ENCODE data around the gene PRELID1.
"Not testable (repeated sequence)": the region's sequence is repeated elsewhere in the genome, so short reads cannot be mapped to it uniquely, and the experiment has no call there.

PRELID1 gene

DNA sequence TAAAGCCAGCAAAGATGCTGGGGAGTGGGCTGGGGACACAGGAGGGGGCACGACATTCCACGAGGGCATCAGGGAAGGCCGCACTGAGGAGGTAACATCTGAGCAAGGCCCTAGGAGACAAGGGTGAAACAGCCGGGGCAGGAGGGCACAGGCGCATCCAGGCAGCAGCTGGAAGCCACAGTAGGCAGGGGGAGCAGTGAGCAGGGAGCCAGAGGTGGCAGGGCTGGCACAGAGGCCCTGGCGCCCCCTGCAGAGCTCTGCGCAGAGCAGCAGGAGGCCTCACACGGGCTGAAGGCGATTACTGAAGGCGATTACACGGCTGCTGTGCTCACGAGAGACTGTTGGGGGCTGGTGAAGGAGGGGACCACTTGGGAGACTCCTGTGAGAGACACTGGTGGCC is 32.5 kb downstream of the PRELID1 start:
- no peak for DNase-seq (ENCODE audit: low read depth)

DNA sequence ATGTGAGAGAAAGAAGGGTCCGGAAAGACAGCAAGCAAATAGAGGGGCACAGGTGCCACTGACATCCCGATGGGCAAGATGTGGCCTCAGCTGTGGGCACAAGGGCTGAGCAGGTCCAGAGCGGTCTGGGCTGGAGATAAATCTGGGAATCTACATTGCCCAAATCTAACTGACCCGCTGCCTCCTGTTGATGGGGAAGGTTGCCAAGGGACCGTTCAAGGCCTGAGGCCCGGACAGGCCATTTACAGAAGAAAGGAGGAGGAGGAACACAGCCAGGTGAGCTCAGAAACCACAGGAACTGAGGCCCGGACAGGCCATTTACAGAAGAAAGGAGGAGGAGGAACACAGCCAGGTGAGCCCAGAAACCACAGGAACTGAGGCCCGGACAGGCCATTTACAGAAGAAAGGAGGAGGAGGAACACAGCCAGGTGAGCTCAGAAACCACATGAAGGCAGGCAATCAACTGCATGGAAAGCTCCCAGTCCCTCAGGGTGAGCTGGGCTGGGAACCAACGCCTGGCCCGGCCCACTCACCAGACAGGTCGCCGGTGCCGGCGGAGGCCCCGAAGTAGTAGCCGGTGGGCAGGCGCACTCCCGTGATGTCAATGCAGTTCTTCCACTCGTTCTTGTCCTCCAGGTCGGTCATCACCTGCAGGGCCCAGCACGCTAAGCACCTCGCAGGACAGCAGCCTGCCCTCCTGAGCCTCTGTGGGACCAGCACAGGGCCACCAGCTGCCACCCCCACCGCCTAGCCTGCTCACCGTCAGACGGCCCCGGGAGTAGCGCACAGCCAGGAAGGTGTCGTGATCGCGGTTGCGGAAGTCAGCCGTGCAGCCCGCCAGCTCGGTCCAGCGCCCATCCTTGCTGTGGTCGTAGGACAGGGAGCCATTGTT is 33.2 kb downstream of the PRELID1 start:
- no peak for DNase-seq (ENCODE audit: low read depth)

GRCh38 chr5:177338251-177339106 is 34.9 kb downstream of the PRELID1 start:
- no peak for DNase-seq (ENCODE audit: low read depth)

GRCh38 chr5:177339107-177339638 is 35.6 kb downstream of the PRELID1 start:
- DNase-seq (ENCODE audit: low read depth), result no peak

- not testable (repeated sequence) for DNase-seq (ENCODE audit: low read depth)
Measured at GRCh38 chr5:177343000-177343399, 39.4 kb downstream of the PRELID1 start.

DNA sequence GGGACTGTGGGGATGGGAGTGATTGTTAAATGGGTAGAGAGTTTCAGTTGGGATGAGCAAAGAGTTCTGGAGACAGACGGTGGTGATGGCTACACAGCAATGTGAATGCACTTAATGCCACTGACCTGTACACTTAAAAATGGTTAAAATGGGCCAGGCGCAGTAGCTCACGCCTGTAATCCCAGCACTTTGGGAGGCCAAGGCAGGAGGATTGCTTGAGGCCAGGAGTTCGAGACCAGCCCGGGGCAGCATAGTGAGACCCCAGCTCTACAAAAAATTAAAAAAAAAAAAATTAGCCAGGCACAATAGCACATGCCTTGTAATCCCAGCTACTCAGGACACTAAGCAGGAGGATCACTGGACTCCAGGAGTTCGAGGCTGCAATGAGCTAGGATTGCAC is 40.2 kb downstream of the PRELID1 start:
- no peak for DNase-seq (ENCODE audit: low read depth)

DNA sequence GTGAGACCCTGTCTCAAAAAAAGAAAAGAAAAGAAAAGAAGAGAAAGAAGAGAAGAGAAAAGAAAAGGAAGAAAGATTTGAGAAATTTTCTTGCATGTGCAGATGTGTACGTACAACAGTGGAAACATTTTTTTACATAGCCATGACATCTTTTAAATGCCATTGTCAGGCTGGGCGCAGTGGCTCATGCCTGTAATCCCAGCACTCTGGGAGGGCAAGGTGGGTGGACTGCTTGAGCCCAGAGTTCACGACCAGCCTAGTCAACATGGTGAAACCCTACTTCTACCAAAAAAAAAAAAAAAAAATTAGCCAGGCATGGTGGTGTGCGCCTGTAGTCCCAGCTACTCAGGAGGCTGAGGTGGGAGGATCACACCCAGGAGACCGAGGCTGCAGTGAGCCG is 41.3 kb downstream of the PRELID1 start:
- no peak for DNase-seq (ENCODE audit: low read depth)

DNA sequence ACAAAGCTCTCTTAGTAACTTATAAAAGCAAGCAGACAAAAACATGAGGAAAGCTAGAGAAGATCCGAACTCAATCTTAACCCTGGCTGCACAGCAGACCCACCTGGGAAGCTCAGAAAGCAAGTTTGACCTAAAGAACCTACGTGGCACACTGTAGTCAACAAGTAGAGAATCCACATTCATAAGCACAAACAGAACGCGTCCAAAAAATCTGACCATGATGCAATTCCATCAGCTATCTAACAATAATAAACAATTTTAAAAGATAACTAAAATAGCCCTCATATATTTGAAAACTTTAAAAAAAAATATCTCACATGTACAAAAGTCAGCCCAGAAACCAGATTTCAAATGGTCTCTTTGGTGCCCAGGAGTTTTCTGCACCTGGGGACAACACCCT is 43.2 kb downstream of the PRELID1 start:
- no peak for DNase-seq (ENCODE audit: low read depth)

- DNase-seq (ENCODE audit: low read depth), result no peak
Measured at GRCh38 chr5:177347699-177348098, 44.1 kb downstream of the PRELID1 start.

DNA sequence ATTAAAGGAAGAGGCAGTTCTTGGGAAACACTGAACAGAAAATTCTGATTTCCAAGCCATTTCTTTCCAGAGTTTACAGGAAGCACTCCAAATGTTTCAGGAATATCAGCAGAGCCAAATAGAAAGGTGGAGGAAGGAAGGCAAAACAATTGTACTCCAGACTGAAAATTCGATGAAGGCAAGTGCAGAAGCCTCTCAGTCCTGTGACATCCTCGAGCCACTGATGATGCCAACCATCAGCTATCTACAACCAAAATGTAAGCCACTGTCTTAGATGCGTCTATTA is 45.7 kb downstream of the PRELID1 start:
- no peak for DNase-seq (ENCODE audit: low read depth)

DNA sequence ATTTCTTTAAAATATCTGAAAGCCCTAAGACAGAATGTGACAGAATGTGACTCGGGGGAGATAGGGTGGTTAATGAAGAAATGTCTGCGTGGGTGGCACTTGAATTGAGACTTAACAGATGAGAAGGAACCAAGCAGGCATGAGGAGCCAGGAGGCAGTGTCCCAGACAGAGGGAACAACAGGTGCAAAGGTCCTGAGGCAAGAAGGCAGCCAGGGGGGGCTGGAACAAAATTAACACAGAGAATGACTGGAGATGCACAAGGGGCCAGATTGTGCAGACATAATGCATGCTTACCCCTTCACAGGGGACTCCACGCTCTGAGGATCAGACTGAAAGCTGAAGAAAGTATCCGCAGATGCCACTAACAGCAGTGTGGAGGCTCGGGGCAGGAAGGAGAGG is 46.2 kb downstream of the PRELID1 start:
- DNase-seq (ENCODE audit: low read depth), result no peak

GRCh38 chr5:177350776-177351391 is 47.3 kb downstream of the PRELID1 start:
- DNase-seq (ENCODE audit: low read depth), result no peak

DNA sequence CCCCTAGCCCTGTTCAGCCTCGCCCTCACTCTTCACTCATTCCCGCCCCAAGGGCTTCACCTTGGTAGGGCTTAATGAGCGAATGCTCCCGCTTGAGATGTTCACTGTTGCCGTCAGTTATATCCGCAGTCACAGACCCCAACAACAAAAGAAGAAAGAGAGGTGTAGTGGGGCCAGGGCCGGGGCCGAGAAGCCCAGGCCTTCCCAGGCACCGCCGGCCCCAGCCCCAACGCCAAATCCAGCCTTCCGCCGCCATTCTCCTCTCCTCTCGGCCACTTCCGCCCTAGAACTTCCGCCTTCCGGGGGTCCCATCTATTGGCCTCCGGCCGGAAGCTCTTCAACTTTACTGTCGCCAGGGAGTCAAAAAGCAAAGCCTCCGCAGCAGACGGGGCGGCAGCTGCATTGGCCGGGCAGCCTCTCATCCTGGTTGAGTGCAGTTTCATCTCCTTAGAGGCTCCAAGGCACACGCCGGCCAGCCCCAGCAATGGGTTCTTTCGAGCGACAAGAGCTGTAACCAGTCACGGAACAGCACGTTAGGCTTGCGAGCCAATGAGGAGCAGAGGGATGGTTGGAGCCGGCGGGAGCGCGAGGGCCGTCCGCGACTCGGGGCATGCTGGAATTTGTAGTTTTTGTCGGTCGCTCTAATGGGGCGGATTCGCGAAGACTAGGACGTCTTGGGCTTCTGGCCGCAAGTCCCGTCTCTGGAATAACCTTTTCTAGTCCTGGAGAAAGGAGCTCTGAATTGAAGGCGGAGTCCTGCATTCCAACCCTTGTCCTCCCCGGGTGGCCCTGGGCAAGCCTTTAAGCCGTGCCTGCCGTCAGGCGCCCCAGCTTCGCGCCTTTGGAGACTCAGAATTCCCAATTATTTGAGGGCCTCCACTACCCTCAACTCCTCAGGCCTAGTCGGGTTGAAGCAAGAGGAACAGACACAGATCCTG is 48.1 kb downstream of the PRELID1 start, which contains the start of gene LMAN2:
LMAN2 (minus strand) TSS at position 277 of the 938 bp plus-strand sequence; CDS start at position 256, 21 bp downstream.
- DNase-seq (ENCODE audit: low read depth), result peak; percentile 75

GRCh38 chr5:177353093-177353492 is 49.5 kb downstream of the PRELID1 start:
- DNase-seq (ENCODE audit: low read depth), result no peak

DNA sequence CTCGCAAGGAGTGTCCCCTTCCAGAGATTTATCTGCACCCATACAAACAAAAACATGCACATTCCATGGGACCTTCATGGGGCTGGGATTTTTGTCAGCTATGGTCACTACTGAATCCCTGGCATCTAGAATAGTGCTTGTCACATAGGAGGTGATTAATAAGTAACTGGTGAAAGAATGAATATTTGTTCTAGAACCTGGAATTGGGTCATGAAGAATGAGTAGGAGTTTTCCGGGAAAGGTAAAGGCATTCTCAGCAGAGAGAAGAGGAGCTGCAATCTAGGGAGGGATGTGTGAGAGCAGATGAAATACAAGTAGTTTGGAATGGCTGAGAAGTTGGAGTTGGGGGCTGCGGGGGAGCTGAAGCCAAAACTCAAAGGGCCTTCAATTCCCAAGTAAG is 50.7 kb downstream of the PRELID1 start:
- no peak for DNase-seq (ENCODE audit: low read depth)

DNA sequence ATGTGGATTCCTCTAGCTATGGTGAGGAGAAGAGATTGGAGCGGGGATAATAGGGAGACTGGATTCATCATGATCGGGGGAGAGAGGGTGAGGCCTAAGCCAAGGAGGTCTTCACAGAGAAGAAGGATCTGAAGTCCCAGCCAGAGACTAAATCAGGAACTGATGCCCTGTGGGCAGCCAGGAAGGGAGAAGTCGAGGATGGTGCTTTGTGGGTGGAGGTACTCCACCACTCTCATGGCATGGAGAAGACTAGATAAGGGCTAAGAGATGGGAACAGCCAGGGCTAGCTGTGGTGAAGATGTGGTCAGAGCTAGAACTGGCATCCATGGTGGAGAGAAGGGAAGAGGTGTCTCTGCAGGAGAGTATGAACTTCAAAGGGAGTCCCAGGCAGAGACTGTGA is 51.1 kb downstream of the PRELID1 start:
- DNase-seq (ENCODE audit: low read depth), result no peak

- DNase-seq (ENCODE audit: low read depth), result no peak
Measured at GRCh38 chr5:177355162-177355867, 51.7 kb downstream of the PRELID1 start.

GRCh38 chr5:177355868-177356168 is 52.2 kb downstream of the PRELID1 start:
- DNase-seq (ENCODE audit: low read depth), result no peak

Data from stimulated activated CD8-positive, alpha-beta memory T cell treated with anti-CD3 and anti-CD28 coated beads, Interleukin-15, amount 100 ng/mL, for 1 hour (primary cell).